Peyer's patch (tissue), 4 donors: ENCODE results near the gene DDC. TPM values are rescaled to one million over a fixed set of nuclear protein-coding genes. Genes with fewer than 3 reads are reported as not detected.
"Not testable (repeated sequence)": the region's sequence is repeated elsewhere in the genome, so short reads cannot be mapped to it uniquely, and the experiment has no call there.

Experiments
- DNase-seq, 3 donors: peaks; one replicate each; pipeline ENCODE4 v3.0.0-alpha.2; 2017 to 2019
- H3K27ac ChIP-seq, 4 donors: fragments of 200-600 bp; sonication (generic); one replicate each; pipeline ENCODE4 v1.5.1; 2016 to 2019
- H3K27me3 ChIP-seq, 2 donors: fragments of 200-600 bp; sonication (generic); one replicate each; pipeline ENCODE4 v1.5.1; 2019
- H3K36me3 ChIP-seq, 3 donors: fragments of 200-600 bp; sonication (generic); one replicate each; pipeline ENCODE4 v1.5.1; 2016 to 2019
- H3K4me1 ChIP-seq, 4 donors: fragments of 200-600 bp; sonication (generic); one replicate each; pipeline ENCODE4 v1.5.1; 2016 to 2019
- H3K4me3 ChIP-seq, 4 donors: fragments of 200-600 bp; sonication (generic); 1 replicate in 3 of 4; 2 replicates in 1 of 4; pipeline ENCODE4 v1.5.1; 2016 to 2019; ENCODE audit warnings: mild to moderate bottlenecking in 1 of 4
- H3K9me3 ChIP-seq, 4 donors: fragments of 200-600 bp; sonication (generic); one replicate each; pipeline ENCODE4 v1.5.1; 2016 to 2019; ENCODE audit warnings: mild to moderate bottlenecking in 1 of 4
- POLR2A ChIP-seq, 2 donors: fragments of 450-650 bp; IDR thresholded peaks; one replicate each; pipeline ENCODE4 v1.5.1; 2017; ENCODE audit warnings: antibody characterized with exemption in 2 of 2, mild to moderate bottlenecking in 2 of 2, moderate library complexity in 2 of 2
- total RNA-seq, 4 donors: library from RNA; depleted of rRNA; stranded (reverse); fragments of >200 nt; gene quantifications; one replicate each; pipeline ENCODE4 v1.1.0, GENCODE V29; 2016
- TF ChIP-seq, protein P1 (sequence below), 6 experiments: fragments of 450-650 bp in 4 of 6; fragments of 200-600 bp in 2 of 6; sonication (generic) in 1 of 6; IDR thresholded peaks; one replicate each; pipeline ENCODE4 v1.5.1; 2017 to 2019; ENCODE audit warnings: antibody characterized with exemption in 6 of 6, mild to moderate bottlenecking in 3 of 6, moderate library complexity in 1 of 6

DDC gene
- total RNA-seq, 4 donors from 2014 or later = 56.9 to 314 (median 200) TPM

DNA sequence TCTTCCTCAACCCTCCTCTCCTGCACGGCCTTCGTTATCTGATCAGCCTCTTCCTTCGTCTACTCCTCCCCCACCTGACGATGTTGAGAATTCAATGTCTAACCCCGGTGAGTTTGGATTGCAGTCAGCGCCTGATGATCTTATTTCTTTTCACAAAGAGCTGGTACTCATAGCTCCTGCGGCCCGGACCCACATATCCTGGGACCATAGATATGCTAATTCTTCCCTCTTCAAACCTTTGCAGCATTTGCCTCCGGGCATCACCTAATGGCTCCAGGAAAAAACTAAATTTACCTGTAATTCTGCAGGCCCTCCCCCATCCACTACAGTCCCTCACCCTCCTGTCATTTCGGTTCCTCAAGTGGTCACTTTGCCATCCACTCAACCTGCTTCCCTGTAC is 12.4 kb upstream of the DDC start:
- Histone ChIP-seq H3K27me3 (no peaks in the 10 kb centered on the region), H3K4me3 (no peak overlapping the region), H3K27ac (peak overlapping the region in 2 of 4 donors; percentile 17 to 55), H3K9me3 (no peaks in the 10 kb centered on the region), H3K4me1 (peaks cover 0 to 4% (median 0%) of the 10 kb centered on the region in 4 donors), H3K36me3 (no peaks in the 10 kb centered on the region)
- TF ChIP-seq POLR2A (IDR thresholded peaks at IDR 0.05) = no peak
- TF ChIP-seq, protein P1, sequence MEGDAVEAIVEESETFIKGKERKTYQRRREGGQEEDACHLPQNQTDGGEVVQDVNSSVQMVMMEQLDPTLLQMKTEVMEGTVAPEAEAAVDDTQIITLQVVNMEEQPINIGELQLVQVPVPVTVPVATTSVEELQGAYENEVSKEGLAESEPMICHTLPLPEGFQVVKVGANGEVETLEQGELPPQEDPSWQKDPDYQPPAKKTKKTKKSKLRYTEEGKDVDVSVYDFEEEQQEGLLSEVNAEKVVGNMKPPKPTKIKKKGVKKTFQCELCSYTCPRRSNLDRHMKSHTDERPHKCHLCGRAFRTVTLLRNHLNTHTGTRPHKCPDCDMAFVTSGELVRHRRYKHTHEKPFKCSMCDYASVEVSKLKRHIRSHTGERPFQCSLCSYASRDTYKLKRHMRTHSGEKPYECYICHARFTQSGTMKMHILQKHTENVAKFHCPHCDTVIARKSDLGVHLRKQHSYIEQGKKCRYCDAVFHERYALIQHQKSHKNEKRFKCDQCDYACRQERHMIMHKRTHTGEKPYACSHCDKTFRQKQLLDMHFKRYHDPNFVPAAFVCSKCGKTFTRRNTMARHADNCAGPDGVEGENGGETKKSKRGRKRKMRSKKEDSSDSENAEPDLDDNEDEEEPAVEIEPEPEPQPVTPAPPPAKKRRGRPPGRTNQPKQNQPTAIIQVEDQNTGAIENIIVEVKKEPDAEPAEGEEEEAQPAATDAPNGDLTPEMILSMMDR (IDR thresholded peaks at IDR 0.05) = no peak
- DNase-seq = no peak

DNA sequence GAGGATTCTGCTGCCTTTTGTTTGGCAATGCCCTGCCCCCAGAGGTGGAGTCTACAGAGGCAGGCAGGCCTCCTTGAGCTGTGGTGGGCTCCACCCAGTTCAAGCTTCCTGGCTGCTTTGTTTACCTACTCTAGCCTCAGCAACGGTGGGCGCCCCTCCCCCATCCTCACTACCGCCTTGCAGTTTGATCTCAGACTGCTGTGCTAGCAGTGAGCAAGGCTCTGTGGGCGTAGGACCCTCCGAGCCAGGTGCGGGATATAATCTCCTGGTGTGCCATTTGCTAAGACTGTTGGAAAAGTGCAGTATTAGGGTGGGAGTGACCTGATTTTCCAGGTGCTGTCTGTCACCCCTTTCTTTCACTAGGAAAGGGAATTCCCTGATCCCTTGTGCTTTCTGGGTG is 11.2 kb upstream of the DDC start:
- not testable (repeated sequence) for DNase-seq

DNA sequence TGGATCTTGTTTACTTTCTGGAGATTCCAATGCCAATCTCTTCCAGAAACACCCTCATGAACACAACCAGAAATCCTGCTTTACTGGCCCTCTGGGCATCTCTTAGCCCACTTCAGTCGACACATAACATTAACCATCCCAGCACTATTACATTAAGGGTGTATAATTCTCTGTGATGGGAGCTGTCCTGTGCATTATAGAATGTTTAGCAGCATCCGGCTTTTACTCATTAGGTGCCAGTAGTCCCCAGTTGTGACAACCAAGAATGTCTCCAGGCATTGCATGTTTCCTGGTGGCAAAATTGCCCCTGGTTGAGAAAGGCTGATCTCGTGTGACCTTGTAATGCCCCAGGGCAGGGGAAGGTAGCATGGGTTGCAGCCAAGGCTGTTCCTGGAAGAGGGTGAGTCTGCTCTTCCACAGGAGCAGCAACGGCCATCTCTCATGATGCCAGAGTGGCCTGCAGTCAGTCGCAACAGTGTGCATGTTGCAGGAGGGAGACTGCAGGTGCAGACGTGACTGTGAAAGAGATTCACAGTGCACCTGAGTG is 2.6 kb upstream of the DDC start:
- Histone ChIP-seq H3K36me3 (no peaks in the 10 kb centered on the region), H3K27me3 (no peaks in the 10 kb centered on the region), H3K9me3 (no peaks in the 10 kb centered on the region), H3K27ac (no peak overlapping the region), H3K4me3 (no peak overlapping the region), H3K4me1 (peaks cover 0 to 8% (median 0%) of the 10 kb centered on the region in 4 donors)
- DNase-seq = no peak
- TF ChIP-seq, protein P1 (IDR thresholded peaks at IDR 0.05) = no peak
- TF ChIP-seq POLR2A (IDR thresholded peaks at IDR 0.05) = no peak

More for the DNA sequence above, 11.2 kb upstream of the DDC start:
- H3K27me3 ChIP-seq, H3K4me1 ChIP-seq, H3K9me3 ChIP-seq, H3K36me3 ChIP-seq, H3K4me3 ChIP-seq, H3K27ac ChIP-seq: not testable (repeated sequence)

DNA sequence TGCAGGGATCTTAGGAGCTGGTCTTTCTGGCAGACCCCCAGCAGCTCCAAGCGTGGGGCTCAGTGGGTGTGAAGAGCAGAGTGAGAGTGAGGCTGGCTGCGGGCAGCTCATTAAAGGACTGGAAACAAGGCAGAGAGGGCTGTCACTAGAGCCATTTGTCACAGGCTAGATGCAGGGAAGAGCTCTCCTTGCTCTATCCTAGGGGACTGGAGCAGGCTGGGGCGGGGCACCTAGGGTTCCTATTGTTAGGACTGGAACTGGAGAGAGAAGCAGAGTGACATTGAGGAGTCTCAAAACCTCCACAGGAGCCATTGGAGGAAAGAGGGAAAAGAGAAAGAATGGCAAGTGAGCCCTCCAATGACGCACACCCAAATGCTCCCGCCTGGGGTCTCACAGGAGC is 772 bp upstream of the DDC start:
- Histone ChIP-seq H3K9me3 (no peaks in the 10 kb centered on the region), H3K4me3 (peak overlapping the region in 2 of 4 donors; percentile 56 to 59)
- no peak for DNase-seq

DNA sequence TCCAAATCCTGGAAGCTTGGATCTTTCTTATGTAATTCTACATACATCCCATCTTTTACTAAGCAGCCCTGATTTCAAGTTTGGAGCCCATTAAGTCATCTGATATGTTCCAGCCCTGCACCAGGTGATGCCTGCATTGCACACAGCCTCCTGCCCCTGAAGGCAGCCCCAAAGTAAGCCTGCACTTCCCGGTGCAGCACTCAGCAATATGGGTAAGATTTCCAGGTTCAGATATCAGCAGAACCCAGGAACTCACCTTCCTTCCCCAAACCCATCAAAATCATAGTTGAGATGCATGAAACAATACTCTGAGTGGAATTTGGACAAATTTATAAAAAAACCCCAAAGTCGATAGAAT is 333 bp upstream of the DDC start:
- Histone ChIP-seq H3K9me3 (no peaks in the 10 kb centered on the region), H3K36me3 (no peaks in the 10 kb centered on the region), H3K27me3 (no peaks in the 10 kb centered on the region), H3K4me3 (peak overlapping the region in 2 of 4 donors; percentile 56 to 59), H3K4me1 (peaks cover 0 to 29% (median 0%) of the 10 kb centered on the region in 4 donors), H3K27ac (peak overlapping the region in 2 of 4 donors; percentile 71 to 76)
- DNase-seq = no peak
- peak in 1 of 2 donors; percentile 4 for TF ChIP-seq POLR2A (IDR thresholded peaks at IDR 0.05)
- TF ChIP-seq, protein P1 (IDR thresholded peaks at IDR 0.05) = no peak

More for the DNA sequence above, 772 bp upstream of the DDC start:
- H3K27ac ChIP-seq = peak overlapping the region in 2 of 4 donors; percentile 71 to 76
- no peaks in the 10 kb centered on the region for H3K27me3 ChIP-seq
- peaks cover 0 to 25% (median 0%) of the 10 kb centered on the region in 4 donors for H3K4me1 ChIP-seq
- no peak for TF ChIP-seq POLR2A (IDR thresholded peaks at IDR 0.05)
- TF ChIP-seq, protein P1 (IDR thresholded peaks at IDR 0.05) = no peak
- no peaks in the 10 kb centered on the region for H3K36me3 ChIP-seq

DNA sequence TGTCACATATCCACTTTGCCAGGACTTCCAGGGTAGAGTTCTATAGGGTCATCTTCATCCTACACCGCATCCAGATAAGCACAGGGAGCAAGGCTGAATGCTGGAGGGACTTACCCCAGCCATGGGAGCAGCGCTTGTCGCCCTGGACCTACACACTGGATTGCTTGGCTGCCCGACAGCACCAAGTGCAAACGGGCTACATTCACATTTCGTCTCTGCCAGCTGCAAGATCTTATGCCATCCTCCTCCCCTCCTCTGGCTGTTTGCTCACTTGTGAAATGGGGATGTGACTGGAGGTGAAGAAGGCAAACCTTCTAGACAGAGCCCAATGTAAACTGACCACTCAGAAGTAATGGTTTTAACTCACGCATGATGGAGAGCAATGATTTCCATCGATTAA is 1.0 kb downstream of the DDC start:
- no peaks in the 10 kb centered on the region for H3K9me3 ChIP-seq
- no peak for DNase-seq
- H3K4me3 ChIP-seq = peak overlapping the region in 3 of 4 donors; percentile 16 to 59 (median 56)
- peaks cover 0 to 33% (median 0%) of the 10 kb centered on the region in 4 donors for H3K4me1 ChIP-seq
- TF ChIP-seq, protein P1 (IDR thresholded peaks at IDR 0.05) = no peak
- no peak for TF ChIP-seq POLR2A (IDR thresholded peaks at IDR 0.05)
- peak overlapping the region in 3 of 4 donors; percentile 22 to 74 (median 68) for H3K27ac ChIP-seq
- H3K27me3 ChIP-seq = no peaks in the 10 kb centered on the region
- H3K36me3 ChIP-seq = no peaks in the 10 kb centered on the region
